Measurements from ENCODE around the gene GUCA2A. TPM values are rescaled to one million over a fixed set of nuclear protein-coding genes. Genes with fewer than 3 reads are reported as not detected.
A peak's percentile ranks its signal among the peaks of the same experiment; 100 is the strongest.

GUCA2A gene
- total RNA-seq, 2 donors from 2014 or later = not detected

DNA sequence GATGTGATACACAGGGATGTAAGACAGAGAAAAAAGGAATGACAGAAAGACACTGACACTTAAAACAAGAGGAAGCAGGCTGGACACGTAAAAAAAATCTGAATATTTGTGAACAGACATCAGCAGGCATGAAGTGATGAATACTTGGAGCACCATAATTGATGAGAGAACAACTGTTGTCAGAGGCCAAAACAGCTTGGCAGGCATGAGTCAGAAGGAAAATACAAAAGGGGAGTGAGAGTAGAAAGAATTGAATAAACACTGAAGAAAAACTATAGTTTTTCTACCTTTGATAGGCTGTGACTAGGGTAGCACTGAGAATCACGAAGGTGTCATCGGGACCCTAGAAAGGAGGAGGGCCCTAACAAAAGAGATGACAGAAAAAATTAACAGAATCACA, 21.6 kb upstream of the GUCA2A start:
- no peaks in the 10 kb centered on the region for H3K9me3 ChIP-seq (ENCODE audit: control insufficient read depth, low read length, poor library complexity, severe bottlenecking)
- ATAC-seq (no peak), DNase-seq (no peak)
- H3K27me3 Mint-ChIP-seq = no peaks in the 10 kb centered on the region
- H3K36me3 Mint-ChIP-seq (ENCODE audit: low read depth) = peaks cover 21% of the 10 kb centered on the region
- H3K4me3 Mint-ChIP-seq = no peak overlapping the region
- H3K27ac Mint-ChIP-seq = peak overlapping the region; percentile 59
- peaks cover 12% of the 10 kb centered on the region for H3K4me1 Mint-ChIP-seq

DNA sequence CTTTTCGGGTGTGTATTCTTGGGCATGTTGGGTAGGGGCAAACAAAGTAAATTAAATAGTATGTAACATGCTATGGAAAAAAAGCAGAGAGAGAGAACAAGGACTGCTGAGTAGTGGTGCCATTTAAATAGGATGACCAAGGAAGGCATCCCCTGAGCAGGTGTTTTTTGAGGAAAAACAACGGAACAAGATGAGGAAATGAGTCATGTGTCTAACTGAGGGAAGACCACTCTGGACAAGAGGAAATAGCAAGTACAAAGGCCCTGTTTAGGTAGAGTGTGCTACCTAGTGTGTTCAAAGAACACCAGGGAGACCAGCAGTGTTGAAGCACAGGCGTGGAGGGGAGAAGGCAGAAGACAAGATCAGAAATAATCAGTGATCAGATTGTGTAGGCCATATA, 20.1 kb upstream of the GUCA2A start:
- Mint-ChIP-seq H3K27me3 (no peaks in the 10 kb centered on the region), H3K4me3 (no peak overlapping the region), H3K27ac (peak overlapping the region; percentile 59), H3K36me3 (ENCODE audit: low read depth) (peaks cover 19% of the 10 kb centered on the region), H3K4me1 (peaks cover 11% of the 10 kb centered on the region)
- H3K9me3 ChIP-seq (ENCODE audit: control insufficient read depth, low read length, poor library complexity, severe bottlenecking) = no peaks in the 10 kb centered on the region
- no peak for DNase-seq
- no peak for ATAC-seq

DNA sequence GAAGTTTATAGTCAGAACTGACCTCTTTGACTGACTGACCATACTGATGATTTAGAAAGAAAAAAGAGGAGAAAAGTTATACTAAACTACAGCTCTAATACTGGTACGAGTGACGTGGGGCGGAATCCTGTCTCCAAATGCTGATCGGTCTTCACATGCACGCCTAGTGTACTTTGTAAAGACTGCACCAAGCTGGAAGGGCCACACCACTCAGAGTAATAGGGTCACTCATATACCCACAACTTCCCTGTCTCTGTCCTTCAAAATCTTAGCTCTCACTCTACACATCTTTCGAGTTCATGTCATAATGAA, 19.4 kb upstream of the GUCA2A start:
- ATAC-seq = no peak
- H3K4me3 Mint-ChIP-seq = no peak overlapping the region
- DNase-seq = no peak
- H3K36me3 Mint-ChIP-seq (ENCODE audit: low read depth) = peaks cover 19% of the 10 kb centered on the region
- H3K27me3 Mint-ChIP-seq = no peaks in the 10 kb centered on the region
- H3K27ac Mint-ChIP-seq = no peak overlapping the region
- H3K4me1 Mint-ChIP-seq = peaks cover 11% of the 10 kb centered on the region
- H3K9me3 ChIP-seq (ENCODE audit: control insufficient read depth, low read length, poor library complexity, severe bottlenecking) = no peaks in the 10 kb centered on the region

DNA sequence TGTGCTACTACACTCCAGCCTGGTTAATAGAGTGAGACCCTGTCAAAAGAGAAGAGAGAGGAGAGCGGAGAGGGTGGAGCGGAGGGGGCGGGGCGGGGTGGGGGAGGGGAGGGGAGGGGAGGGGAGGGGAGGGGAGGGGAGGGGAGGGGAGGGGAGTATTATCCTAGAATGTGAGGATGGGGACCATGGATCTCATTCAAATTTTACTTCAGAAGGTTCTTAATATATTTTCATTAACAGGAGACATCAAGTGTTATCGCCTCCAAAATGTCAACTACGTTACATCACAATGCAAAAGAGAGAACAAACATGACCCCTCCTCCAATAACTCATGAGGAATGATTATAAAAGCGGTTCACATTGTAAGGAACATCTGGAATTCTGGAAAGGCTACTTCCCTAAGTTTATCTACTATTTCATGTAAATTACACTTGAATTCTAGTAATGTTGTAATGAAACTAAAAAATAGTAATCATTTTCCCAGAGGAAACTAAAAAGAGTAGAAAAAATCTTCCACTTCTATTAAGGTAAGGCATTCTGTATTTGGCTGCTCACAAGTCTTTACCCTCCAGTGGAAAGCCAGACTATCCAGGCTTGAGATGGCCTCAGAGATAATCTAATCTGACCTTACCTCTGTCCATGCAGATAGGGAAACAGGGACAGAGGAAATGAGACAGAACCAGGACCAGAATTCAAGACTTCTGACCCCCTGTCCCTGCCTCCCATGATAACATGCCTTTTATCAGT, 18.8 kb upstream of the GUCA2A start:
- no peaks in the 10 kb centered on the region for H3K9me3 ChIP-seq (ENCODE audit: control insufficient read depth, low read length, poor library complexity, severe bottlenecking)
- ATAC-seq (no peak), DNase-seq (no peak)
- Mint-ChIP-seq H3K36me3 (ENCODE audit: low read depth) (peaks cover 19% of the 10 kb centered on the region), H3K4me3 (no peak overlapping the region), H3K27ac (no peak overlapping the region), H3K4me1 (peaks cover 11% of the 10 kb centered on the region), H3K27me3 (no peaks in the 10 kb centered on the region)

DNA sequence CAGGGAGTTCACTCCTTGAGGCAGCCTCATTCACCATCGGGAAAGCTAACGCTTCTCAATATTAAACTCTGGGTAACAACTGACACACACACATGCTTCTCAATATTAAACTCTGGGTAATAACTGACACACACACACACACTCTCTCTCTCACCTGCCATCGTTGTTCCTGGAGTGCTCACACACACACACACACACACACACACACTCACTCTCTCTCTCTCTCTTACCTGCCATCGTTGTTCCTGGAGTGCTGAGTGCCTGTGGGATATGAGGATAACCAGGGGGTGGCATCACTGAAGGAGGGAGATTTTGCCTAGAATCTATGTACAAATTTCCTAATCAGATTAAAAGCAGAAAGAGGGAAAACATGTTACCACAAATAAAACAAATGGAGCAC, 17.1 kb upstream of the GUCA2A start:
- H3K27ac Mint-ChIP-seq = peak overlapping the region; percentile 74
- no peaks in the 10 kb centered on the region for H3K9me3 ChIP-seq (ENCODE audit: control insufficient read depth, low read length, poor library complexity, severe bottlenecking)
- no peak overlapping the region for H3K4me3 Mint-ChIP-seq
- H3K27me3 Mint-ChIP-seq = no peaks in the 10 kb centered on the region
- DNase-seq = no peak
- ATAC-seq = no peak
- H3K4me1 Mint-ChIP-seq = peaks cover 9% of the 10 kb centered on the region
- peaks cover 13% of the 10 kb centered on the region for H3K36me3 Mint-ChIP-seq (ENCODE audit: low read depth)

DNA sequence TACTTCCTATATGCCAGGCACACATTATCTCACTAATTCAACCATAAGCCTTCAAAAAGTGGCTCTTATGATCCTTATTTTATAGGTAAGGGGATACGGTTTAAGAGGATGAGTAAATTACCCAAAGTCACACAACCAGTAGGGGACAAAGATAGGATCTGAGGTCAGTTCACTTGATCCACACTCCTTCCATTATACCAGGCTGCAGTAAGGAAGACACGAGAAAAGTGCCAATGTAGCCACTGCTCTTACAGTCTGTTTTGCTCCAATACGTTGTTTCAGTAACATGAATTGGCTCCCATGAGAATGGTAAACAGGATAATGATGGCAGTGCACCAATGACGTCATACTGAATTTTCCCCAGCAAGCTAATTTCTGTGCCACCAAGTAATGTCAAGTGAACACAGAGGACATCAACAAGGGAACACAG, 15.4 kb upstream of the GUCA2A start:
- no peak overlapping the region for H3K4me3 Mint-ChIP-seq
- no peak for DNase-seq

DNA sequence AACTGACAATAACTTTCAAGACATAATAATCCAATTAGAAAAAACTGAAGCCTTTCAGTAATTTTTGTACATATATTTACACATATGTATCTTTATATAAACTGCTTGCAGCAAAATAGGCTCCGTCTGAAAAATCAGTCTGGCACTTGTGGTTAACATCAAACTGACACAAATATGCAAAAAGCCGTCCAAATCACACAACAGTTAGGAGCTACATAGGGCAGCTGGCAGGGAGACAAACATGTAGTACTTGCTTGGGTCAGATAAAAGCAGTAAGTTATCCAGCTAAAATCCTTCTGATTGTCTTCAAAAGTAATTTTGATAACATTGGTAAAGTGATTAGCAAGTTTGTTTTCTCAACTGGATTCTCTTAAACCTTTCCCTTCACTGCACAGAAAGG, 14.7 kb upstream of the GUCA2A start:
- Mint-ChIP-seq H3K4me1 (peaks cover 5% of the 10 kb centered on the region), H3K27me3 (no peaks in the 10 kb centered on the region), H3K36me3 (ENCODE audit: low read depth) (peaks cover 3% of the 10 kb centered on the region), H3K27ac (no peak overlapping the region), H3K4me3 (no peak overlapping the region)
- DNase-seq (no peak), ATAC-seq (no peak)
- H3K9me3 ChIP-seq (ENCODE audit: control insufficient read depth, low read length, poor library complexity, severe bottlenecking) = no peaks in the 10 kb centered on the region

More for the DNA sequence above, 15.4 kb upstream of the GUCA2A start:
- H3K27ac Mint-ChIP-seq = peak overlapping the region; percentile 72
- no peaks in the 10 kb centered on the region for H3K27me3 Mint-ChIP-seq
- no peaks in the 10 kb centered on the region for H3K9me3 ChIP-seq (ENCODE audit: control insufficient read depth, low read length, poor library complexity, severe bottlenecking)
- peaks cover 7% of the 10 kb centered on the region for H3K36me3 Mint-ChIP-seq (ENCODE audit: low read depth)
- ATAC-seq = no peak
- peaks cover 5% of the 10 kb centered on the region for H3K4me1 Mint-ChIP-seq

DNA sequence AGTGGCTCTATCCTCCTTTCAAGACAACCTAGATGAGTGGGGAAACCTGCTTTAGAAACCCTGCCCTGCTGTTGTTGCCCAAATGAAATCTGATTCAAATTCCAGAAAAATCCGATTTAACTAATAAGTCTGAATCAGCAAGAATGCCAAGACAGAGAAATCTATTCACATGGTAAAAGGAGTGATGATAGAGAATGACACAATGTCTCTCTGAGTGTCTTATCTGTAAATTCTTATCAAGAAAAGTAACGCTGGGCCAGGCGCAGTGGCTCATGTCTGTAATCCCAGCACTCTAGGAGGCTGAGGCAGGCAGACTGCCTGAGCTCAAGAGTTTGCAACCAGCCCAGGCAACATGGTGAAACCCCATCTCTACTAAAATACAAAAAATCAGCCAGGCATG, 13.7 kb upstream of the GUCA2A start:
- H3K9me3 ChIP-seq (ENCODE audit: control insufficient read depth, low read length, poor library complexity, severe bottlenecking) = no peaks in the 10 kb centered on the region
- Mint-ChIP-seq H3K36me3 (ENCODE audit: low read depth) (peaks cover 3% of the 10 kb centered on the region), H3K4me3 (no peak overlapping the region), H3K27me3 (no peaks in the 10 kb centered on the region), H3K27ac (peak overlapping the region; percentile 56), H3K4me1 (peaks cover 5% of the 10 kb centered on the region)
- ATAC-seq (no peak), DNase-seq (no peak)

DNA sequence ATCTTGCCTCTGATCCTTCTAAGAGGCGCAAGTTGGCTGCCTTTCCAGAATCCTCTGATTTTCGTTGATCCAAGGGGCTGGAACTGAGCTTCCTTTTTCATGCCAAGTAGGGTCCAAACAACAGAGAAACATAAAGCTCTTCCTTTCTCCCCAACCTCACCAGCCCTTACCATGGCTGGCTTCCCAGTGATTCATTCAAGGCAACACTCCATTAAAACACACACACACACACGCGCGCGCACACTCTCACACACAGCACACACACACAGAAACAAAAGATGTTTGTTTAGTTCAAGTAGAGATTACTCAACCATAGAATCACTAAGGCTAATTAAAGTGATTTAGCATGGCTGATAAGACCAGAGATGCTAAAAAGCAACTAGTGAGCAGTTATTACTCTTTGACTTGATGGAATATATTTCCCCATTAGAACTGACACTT, 13.0 kb upstream of the GUCA2A start:
- H3K36me3 Mint-ChIP-seq (ENCODE audit: low read depth) = peaks cover 3% of the 10 kb centered on the region
- ATAC-seq (no peak), DNase-seq (no peak)
- H3K4me3 Mint-ChIP-seq = no peak overlapping the region
- H3K4me1 Mint-ChIP-seq = peaks cover 5% of the 10 kb centered on the region
- no peaks in the 10 kb centered on the region for H3K27me3 Mint-ChIP-seq
- H3K9me3 ChIP-seq (ENCODE audit: control insufficient read depth, low read length, poor library complexity, severe bottlenecking) = no peaks in the 10 kb centered on the region
- no peak overlapping the region for H3K27ac Mint-ChIP-seq

DNA sequence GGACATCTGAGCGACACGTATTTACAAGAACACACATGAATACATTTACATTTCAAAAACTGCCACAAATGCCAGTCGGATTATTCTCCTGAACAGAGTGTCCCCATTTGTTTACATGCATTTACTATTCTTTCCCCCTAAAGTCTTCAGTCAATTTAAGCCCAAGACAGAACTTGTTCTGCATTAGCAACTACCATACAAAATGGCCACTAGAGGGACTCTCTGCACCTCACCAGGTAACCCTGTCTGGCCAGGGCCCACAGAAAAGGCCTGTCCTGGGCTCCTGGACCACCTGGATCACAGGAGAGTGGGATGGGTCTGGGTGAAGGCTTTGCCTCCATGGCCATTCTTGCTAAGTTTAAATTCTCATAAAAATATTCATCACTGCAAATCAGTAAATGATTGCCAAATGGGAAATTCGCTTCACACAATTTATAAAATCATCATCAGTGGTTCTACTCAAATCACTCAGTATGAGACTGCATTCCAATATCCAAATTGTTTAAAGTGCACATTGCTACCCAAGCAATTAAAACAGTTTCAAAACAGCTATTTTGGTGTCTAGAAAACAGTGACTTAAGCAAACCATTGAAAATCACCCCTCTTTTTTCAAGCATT, 12.5 kb upstream of the GUCA2A start:
- no peak overlapping the region for H3K4me3 Mint-ChIP-seq
- peaks cover 5% of the 10 kb centered on the region for H3K4me1 Mint-ChIP-seq
- H3K27me3 Mint-ChIP-seq = no peaks in the 10 kb centered on the region
- no peak for DNase-seq
- no peaks in the 10 kb centered on the region for H3K9me3 ChIP-seq (ENCODE audit: control insufficient read depth, low read length, poor library complexity, severe bottlenecking)
- peak; percentile 49 for ATAC-seq
- H3K36me3 Mint-ChIP-seq (ENCODE audit: low read depth) = peaks cover 3% of the 10 kb centered on the region
- H3K27ac Mint-ChIP-seq = no peak overlapping the region

DNA sequence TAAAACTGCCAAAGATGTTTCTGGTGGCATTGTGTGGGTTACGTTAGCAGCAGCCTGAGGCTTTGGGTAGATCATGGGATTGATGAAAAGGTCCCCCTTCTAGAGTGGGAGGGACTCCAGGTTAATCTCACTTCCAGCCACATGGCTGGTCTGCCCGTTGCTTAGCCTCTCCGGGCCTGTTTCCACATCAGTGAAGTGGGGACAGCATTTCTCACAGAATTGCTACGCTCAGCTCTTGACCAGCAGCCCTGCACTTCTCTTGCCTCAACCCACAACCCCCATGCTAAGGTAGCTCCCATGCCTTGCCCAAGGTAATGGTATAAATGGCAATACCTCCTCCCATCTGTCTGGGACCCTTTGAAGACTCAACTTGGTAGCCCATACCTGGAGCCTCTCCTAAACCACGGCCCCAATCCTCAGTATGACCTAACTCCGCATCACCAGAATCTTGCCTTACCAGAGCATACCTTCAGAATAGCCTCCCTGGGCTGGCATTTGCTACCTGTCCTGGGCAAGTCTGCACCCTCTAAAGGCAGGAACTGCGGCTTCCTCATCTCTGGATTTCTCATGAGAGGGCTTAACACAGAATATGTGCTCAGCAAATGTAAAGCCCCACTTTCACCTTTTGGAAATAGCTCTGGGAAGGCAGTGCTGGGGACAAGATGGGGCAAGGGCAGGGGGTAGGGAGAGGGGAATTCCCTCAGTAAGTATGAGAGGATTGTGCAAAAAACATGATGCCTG, 10.9 kb upstream of the GUCA2A start:
- peaks cover 5% of the 10 kb centered on the region for H3K4me1 Mint-ChIP-seq
- H3K4me3 Mint-ChIP-seq = no peak overlapping the region
- no peaks in the 10 kb centered on the region for H3K36me3 Mint-ChIP-seq (ENCODE audit: low read depth)
- H3K9me3 ChIP-seq (ENCODE audit: control insufficient read depth, low read length, poor library complexity, severe bottlenecking) = no peaks in the 10 kb centered on the region
- DNase-seq (no peak), ATAC-seq (no peak)
- peaks cover 6% of the 10 kb centered on the region for H3K27me3 Mint-ChIP-seq
- H3K27ac Mint-ChIP-seq = no peak overlapping the region

DNA sequence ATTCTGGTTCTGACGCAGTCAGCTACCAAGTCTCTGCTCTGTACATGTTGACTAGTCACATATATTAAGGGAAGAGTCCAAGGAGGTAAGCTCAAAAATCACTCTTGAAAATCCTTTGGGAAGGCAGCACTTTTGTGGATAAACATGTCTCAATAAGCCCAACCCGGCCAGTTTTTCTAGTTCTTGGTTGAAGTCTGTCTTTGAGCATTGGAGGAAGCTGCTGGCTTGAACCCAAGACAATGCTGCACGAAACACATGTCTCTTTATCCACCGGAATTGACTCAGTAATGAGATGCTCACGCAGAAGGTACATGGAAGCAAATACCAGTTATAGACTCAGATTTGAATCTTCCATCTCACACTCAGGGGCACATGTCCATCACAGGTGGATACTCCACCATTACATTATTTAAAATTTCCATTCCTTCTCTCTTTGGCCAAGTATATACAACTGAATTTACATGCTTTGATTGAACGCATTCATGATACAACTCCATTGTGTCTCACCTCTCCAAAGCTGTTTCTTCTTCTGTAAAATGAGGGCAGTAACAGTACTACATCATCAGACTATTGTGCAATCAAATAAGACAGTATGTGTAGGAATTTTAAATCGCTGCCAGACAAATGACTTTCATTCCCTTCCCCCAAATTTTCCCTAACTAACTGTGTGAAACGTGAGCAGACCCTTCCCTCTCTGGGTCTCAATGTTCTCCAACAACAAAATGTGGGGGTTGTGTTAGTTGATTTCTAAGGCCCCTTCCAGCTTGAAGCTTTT, 9.6 kb upstream of the GUCA2A start:
- DNase-seq (no peak), ATAC-seq (no peak)
- no peaks in the 10 kb centered on the region for H3K36me3 Mint-ChIP-seq (ENCODE audit: low read depth)
- no peak overlapping the region for H3K4me3 Mint-ChIP-seq
- H3K27me3 Mint-ChIP-seq = peaks cover 6% of the 10 kb centered on the region
- peak overlapping the region; percentile 24 for H3K27ac Mint-ChIP-seq
- peaks cover 5% of the 10 kb centered on the region for H3K4me1 Mint-ChIP-seq
- H3K9me3 ChIP-seq (ENCODE audit: control insufficient read depth, low read length, poor library complexity, severe bottlenecking) = no peaks in the 10 kb centered on the region
